Endothelial cell of umbilical vein (primary cell): ENCODE data around the gene CYP11A1. TPM values are rescaled to one million over a fixed set of nuclear protein-coding genes. Genes with fewer than 3 reads are reported as not detected.

Experiments
- BruUV-seq: library from RNA; stranded (reverse); fragments of 400-500 nt; replicated peaks from 2 replicates; lab custom pipeline; 2021; lab: Mats Ljungman, UMichigan
- CTCF ChIA-PET: fragments of 300-600, 350-600 bp; sonication (Branson Sonifier 250); formaldehyde crosslinking; loops from one replicate; lab custom pipeline; 2021; ENCODE audit warnings: antibody characterized with exemption, inconsistent platforms; lab: Charles Lee
- POLR2A ChIA-PET: fragments of 300-600, 350-600 bp; sonication (Branson Sonifier 250); formaldehyde crosslinking; loops from one replicate; lab custom pipeline; 2021; ENCODE audit warnings: antibody characterized with exemption, inconsistent platforms; lab: Charles Lee
- DNase-seq: peaks from one replicate; pipeline ENCODE4 v3.0.0-alpha.2; 2011; ENCODE audit warnings: low read depth, low spot score
- FAIRE-seq: peaks from 2 replicates; lab custom pipeline; 2011; peaks lifted over from hg19 to GRCh38; lab: Jason Lieb, UNC
- H2AFZ ChIP-seq: 2 replicates; pipeline ENCODE4 v1.6.0; 2012; ENCODE audit warnings: low read depth, low read length, control low read depth, inconsistent platforms
- H3K27ac ChIP-seq: 2 replicates; pipeline ENCODE4 v1.5.1; 2011; ENCODE audit warnings: low read depth, mild to moderate bottlenecking, control low read depth, low read length, moderate library complexity; ENCODE audit not compliant: insufficient read depth
- H3K27me3 ChIP-seq, 2 experiments: 2 replicates each; pipeline versions ENCODE4 v1.6.0 to v1.6.1; 2011; ENCODE audit warnings: low read length in 2 of 2, mixed read lengths in 1 of 2; ENCODE audit not compliant: control insufficient read depth in 2 of 2, insufficient read depth in 2 of 2
- H3K36me3 ChIP-seq, 2 experiments: 2 replicates in 1 of 2; 3 replicates in 1 of 2; pipeline ENCODE4 v1.5.1; 2011; ENCODE audit warnings: low read length in 2 of 2, mild to moderate bottlenecking in 1 of 2, moderate library complexity in 1 of 2; ENCODE audit not compliant: control insufficient read depth in 2 of 2, insufficient read depth in 2 of 2; ENCODE audit errors: extremely low read depth in 1 of 2
- H3K4me1 ChIP-seq: 3 replicates; pipeline ENCODE4 v1.5.1; 2011; ENCODE audit warnings: mild to moderate bottlenecking, low read length; ENCODE audit not compliant: control insufficient read depth, insufficient read depth; ENCODE audit errors: extremely low read depth
- H3K4me2 ChIP-seq: 2 replicates; pipeline ENCODE4 v1.6.1; 2011; ENCODE audit warnings: low read length, control low read depth, mixed read lengths; ENCODE audit not compliant: insufficient read depth
- H3K4me3 ChIP-seq, 3 experiments: fragments of 200-600 bp in 1 of 3; sonication (generic), shearing (Covaris generic) in 1 of 3; replicated peaks in 1 of 3; 2 replicates each; pipeline ENCODE4 v1.5.1; 2011 to 2016; ENCODE audit warnings: control low read depth in 3 of 3, low read length in 3 of 3, mild to moderate bottlenecking in 2 of 3, inconsistent platforms in 1 of 3, low read depth in 1 of 3, moderate library complexity in 1 of 3; ENCODE audit not compliant: insufficient read depth in 1 of 3
- H3K79me2 ChIP-seq: 2 replicates; pipeline ENCODE4 v1.6.0; 2012; ENCODE audit warnings: low read length, inconsistent platforms; ENCODE audit not compliant: control insufficient read depth, insufficient read depth
- H3K9ac ChIP-seq: replicated peaks from 2 replicates; pipeline ENCODE3; 2011; ENCODE audit warnings: low read length, control low read depth; ENCODE audit not compliant: insufficient read depth; ENCODE audit errors: extremely low read depth
- H3K9me1 ChIP-seq: replicated peaks from 3 replicates; pipeline ENCODE4 v1.6.0; 2011; ENCODE audit warnings: mild to moderate bottlenecking, low read length; ENCODE audit not compliant: control insufficient read depth, insufficient read depth; ENCODE audit errors: extremely low read depth
- H3K9me3 ChIP-seq: replicated peaks from 2 replicates; pipeline ENCODE4 v1.5.1; 2012; ENCODE audit warnings: low read length, inconsistent platforms; ENCODE audit not compliant: control insufficient read depth, insufficient read depth
- H4K20me1 ChIP-seq: replicated peaks from 2 replicates; pipeline ENCODE3; 2011; ENCODE audit warnings: mild to moderate bottlenecking, low read length; ENCODE audit not compliant: control insufficient read depth, insufficient read depth; ENCODE audit errors: extremely low read depth
- CTCF ChIP-seq, 2 donors: IDR thresholded peaks; 1 replicate in 1 of 2; 2 replicates in 1 of 2; pipeline ENCODE4 v1.5.1; 2011; ENCODE audit warnings: low read length in 2 of 2, mild to moderate bottlenecking in 2 of 2, moderate library complexity in 2 of 2, control low read depth in 1 of 2, inconsistent platforms in 1 of 2, low read depth in 1 of 2; ENCODE audit not compliant: insufficient read depth in 1 of 2; ENCODE audit errors: extremely low read depth in 1 of 2
- EZH2 ChIP-seq: IDR thresholded peaks from 2 replicates; pipeline ENCODE4 v1.6.1; 2012; ENCODE audit warnings: borderline replicate concordance, low read depth, mild to moderate bottlenecking, moderate library complexity, low read length, inconsistent platforms; ENCODE audit not compliant: severe bottlenecking
- FOS ChIP-seq: IDR thresholded peaks from 2 replicates; pipeline ENCODE4 v1.6.1; 2011; ENCODE audit warnings: mild to moderate bottlenecking, low read length, moderate library complexity, borderline replicate concordance; ENCODE audit not compliant: insufficient read depth
- GATA2 ChIP-seq: IDR thresholded peaks from 2 replicates; pipeline ENCODE4 v1.7.0; 2011; ENCODE audit warnings: low read depth, mild to moderate bottlenecking, moderate library complexity, mixed read lengths, low read length; ENCODE audit not compliant: insufficient read length, insufficient read depth
- JUN ChIP-seq: IDR thresholded peaks from 2 replicates; pipeline ENCODE4 v1.6.1; 2011; ENCODE audit warnings: borderline replicate concordance, low read depth; ENCODE audit not compliant: insufficient read length, insufficient read depth
- dilution Hi-C: fragments of 300-500 bp; cut with MboI; formaldehyde crosslinking; loops from one replicate; pipeline ENCODE4 v1.15.0; 2019; ENCODE audit warnings: low sequenced_read_pairs; ENCODE audit not compliant: extremely low pct_ligation_motif_present
- intact Hi-C: fragments of 100-400 bp; cut with micrococcal nuclease; formaldehyde crosslinking; loops from one replicate; pipeline ENCODE4 v1.10.0; 2022
- polyA plus RNA-seq, 4 experiments: library from polyadenylated mRNA; depleted of rRNA in 3 of 4; stranded (reverse) in 3 of 4; unstranded in 1 of 4; fragments of >200 nt; gene quantifications; 2 replicates each; pipeline versions ENCODE4 v1.2.1 to v1.2.3, GENCODE V29; 2011 to 2012; ENCODE audit warnings: missing spikeins in 1 of 4
- total RNA-seq: library from RNA; stranded (reverse); gene quantifications from 2 replicates; pipeline ENCODE4 v1.2.3, GENCODE V29; 2021

The CYP11A1 gene
- total and polyA plus RNA-seq, 2 donors (not counting 3 experiments of a cell fraction or from before 2014, with no cell fraction given) = 0.08 TPM; not detected in 1

DNA sequence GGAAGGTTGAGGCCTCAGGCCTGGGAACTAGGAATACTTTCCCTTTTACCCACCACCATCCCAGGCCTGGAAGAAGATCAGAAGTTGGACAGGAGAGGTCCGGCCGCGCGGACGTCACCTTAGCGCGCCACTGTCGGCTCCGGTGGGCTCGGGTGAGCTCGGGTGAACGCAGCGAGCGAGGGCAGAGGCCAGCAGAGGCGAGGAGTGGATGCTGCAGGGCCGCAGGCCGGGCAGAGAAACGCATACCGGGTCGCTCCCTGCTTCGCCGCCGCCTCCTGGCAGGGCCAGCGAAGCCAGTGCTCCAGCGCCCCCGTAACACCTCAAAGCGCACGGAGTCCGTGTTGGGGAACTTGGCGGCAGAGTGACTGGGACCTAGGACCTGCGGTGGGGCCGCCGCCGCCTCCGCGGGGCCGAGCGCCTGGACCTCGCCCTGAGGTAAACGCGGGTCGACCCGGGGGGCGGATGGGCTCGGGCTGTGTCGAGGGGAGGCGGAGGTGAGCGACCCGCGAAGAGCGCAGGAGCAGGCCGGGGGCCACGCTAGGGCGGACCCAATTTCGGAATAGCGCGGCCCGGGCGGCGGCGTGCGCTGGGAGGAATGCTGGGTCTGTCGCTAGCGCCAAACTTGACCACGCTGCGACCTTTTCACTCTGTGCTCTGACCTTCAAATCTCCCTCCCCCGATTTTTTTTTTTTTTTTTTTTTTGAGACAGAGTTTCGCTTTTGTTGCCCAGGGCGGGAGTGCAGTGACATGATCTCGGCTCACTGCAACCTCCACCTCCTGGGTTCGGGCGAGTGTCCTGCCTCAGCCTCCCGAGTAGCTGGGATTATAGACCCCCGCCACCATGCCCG, 1.6 kb downstream of the CYP11A1 start:
- ChIA-PET CTCF (interaction anchor here (1.4 kb wide), 1 partner anchor 124 kb away, joined by 4 read pairs; no protein-coding TSS in a partner anchor), POLR2A (no interaction called here)
- dilution Hi-C loops (no loop called here), intact Hi-C loops (no loop called here)
- no TSS peak for BruUV-seq
- FAIRE-seq = peak; percentile 49
- peaks cover 13 to 20% of the 10 kb centered on the region in 2 experiments for H3K27me3 ChIP-seq
- H3K4me3 ChIP-seq = peak overlapping the region; percentile 21 to 48 (median 46)
- no peaks in the 10 kb centered on the region for H4K20me1 ChIP-seq
- H3K36me3 ChIP-seq = no peaks in the 10 kb centered on the region
- peaks cover 3% of the 10 kb centered on the region for H3K4me1 ChIP-seq
- no peak for TF ChIP-seq JUN
- peak in 1 of 2 donors; percentile 21 for TF ChIP-seq CTCF (IDR thresholded peaks at IDR 0.05; ENCODE audit: extremely low read depth in 1 of 2, insufficient read depth in 1 of 2, low read depth in 1 of 2, low read length in 2 of 2)
- TF ChIP-seq EZH2 = peak; percentile 53
- TF ChIP-seq GATA2 = no peak
- TF ChIP-seq FOS = no peak
- peak overlapping the region; percentile 74 for H3K4me2 ChIP-seq
- H3K27ac ChIP-seq = no peak overlapping the region
- H3K9me3 ChIP-seq = no peaks in the 10 kb centered on the region
- no peaks in the 10 kb centered on the region for H3K79me2 ChIP-seq
- peak overlapping the region; percentile 39 for H3K9ac ChIP-seq
- H3K9me1 ChIP-seq = no peaks in the 10 kb centered on the region
- H2AFZ ChIP-seq = peak overlapping the region; percentile 90
- peak; percentile 41 for DNase-seq
